OCI-LY3 (cell line): ENCODE results near the gene ABHD8.
A peak's percentile ranks its signal among the peaks of the same experiment; 100 is the strongest.

Experiments used
- H2AFZ ChIP-seq: fragments of 200-600, 300-600 bp; shearing (Covaris generic); 2 replicates; pipeline ENCODE4 v1.6.0; 2014; ENCODE audit warnings: antibody characterized with exemption, low read depth, low read length
- H3K27ac ChIP-seq: fragments of 200-600, 300-600 bp; sonication (generic); 2 replicates; pipeline ENCODE4 v1.5.1; 2014; ENCODE audit warnings: mild to moderate bottlenecking, low read length, moderate library complexity, mixed read lengths
- H3K27me3 ChIP-seq: fragments of 200-600, 300-600 bp; sonication (generic); 2 replicates; pipeline ENCODE4 v1.6.1; 2014; ENCODE audit warnings: low read depth, low read length, mixed read lengths
- H3K36me3 ChIP-seq: fragments of 200-600, 300-600 bp; sonication (generic); replicated peaks from 2 replicates; pipeline ENCODE3; 2014; ENCODE audit warnings: low read depth, low read length, mixed read lengths
- H3K4me1 ChIP-seq: fragments of 300-600, 200-600 bp; sonication (generic); 2 replicates; pipeline ENCODE4 v1.6.1; 2014; ENCODE audit warnings: low read length, mixed read lengths
- H3K4me2 ChIP-seq: fragments of 200-600, 300-600 bp; sonication (generic); 2 replicates; pipeline ENCODE4 v1.6.1; 2014; ENCODE audit warnings: low read length, mixed read lengths
- H3K4me3 ChIP-seq: fragments of 300-600, 200-600 bp; sonication (generic); 2 replicates; pipeline ENCODE4 v1.5.1; 2014; ENCODE audit warnings: antibody characterized with exemption, mild to moderate bottlenecking, low read length, moderate library complexity
- H3K79me2 ChIP-seq: fragments of 300-600, 200-600 bp; shearing (Covaris generic); 2 replicates; pipeline ENCODE4 v1.6.1; 2014; ENCODE audit warnings: mild to moderate bottlenecking, low read length, mixed read lengths
- H3K9ac ChIP-seq: fragments of 300-600, 200-600 bp; shearing (Covaris generic); 2 replicates; pipeline ENCODE4 v1.6.0; 2014; ENCODE audit warnings: mild to moderate bottlenecking, low read length, moderate library complexity
- H3K9me3 ChIP-seq: fragments of 200-600, 300-600 bp; shearing (Covaris generic); 2 replicates; pipeline ENCODE4 v1.6.1; 2014; ENCODE audit warnings: low read length, mixed read lengths; ENCODE audit not compliant: insufficient read depth
- H4K20me1 ChIP-seq: fragments of 200-600, 300-600 bp; sonication (generic); 2 replicates; pipeline ENCODE4 v1.6.1; 2016; ENCODE audit warnings: low read length, mixed read lengths; ENCODE audit not compliant: insufficient read depth
- CTCF ChIP-seq: fragments of 200-600, 300-600 bp; sonication (generic); IDR thresholded peaks from 2 replicates; pipeline ENCODE4 v1.5.1; 2014; ENCODE audit warnings: antibody characterized with exemption, low read length, low read depth
- EZH2phosphoT487 ChIP-seq: fragments of 200-600 bp; shearing (Covaris generic); IDR thresholded peaks from 2 replicates; pipeline ENCODE4 v1.6.1; 2018; ENCODE audit warnings: antibody characterized with exemption, mixed run types, low read depth

Gene ABHD8

GRCh38 chr19:17248011-17248776, 55.0 kb downstream of the ABHD8 start:
- peaks cover 2% of the 10 kb centered on the region; the same call in 1 of the 2 replicates for H4K20me1 ChIP-seq
- no peaks in the 10 kb centered on the region for H3K36me3 ChIP-seq
- no peak overlapping the region for H3K27ac ChIP-seq
- H3K9ac ChIP-seq = no peak overlapping the region
- peaks cover 18% of the 10 kb centered on the region for H3K4me1 ChIP-seq
- H3K27me3 ChIP-seq = peaks cover 4% of the 10 kb centered on the region; the same call in 1 of the 2 replicates
- no peak overlapping the region for H3K4me3 ChIP-seq
- H3K79me2 ChIP-seq = peaks cover 20% of the 10 kb centered on the region; the same call in 1 of the 2 replicates
- no peak overlapping the region for H2AFZ ChIP-seq
- H3K4me2 ChIP-seq = no peak overlapping the region
- no peaks in the 10 kb centered on the region for H3K9me3 ChIP-seq
- no peak for TF ChIP-seq CTCF
- TF ChIP-seq EZH2phosphoT487 = no peak

DNA sequence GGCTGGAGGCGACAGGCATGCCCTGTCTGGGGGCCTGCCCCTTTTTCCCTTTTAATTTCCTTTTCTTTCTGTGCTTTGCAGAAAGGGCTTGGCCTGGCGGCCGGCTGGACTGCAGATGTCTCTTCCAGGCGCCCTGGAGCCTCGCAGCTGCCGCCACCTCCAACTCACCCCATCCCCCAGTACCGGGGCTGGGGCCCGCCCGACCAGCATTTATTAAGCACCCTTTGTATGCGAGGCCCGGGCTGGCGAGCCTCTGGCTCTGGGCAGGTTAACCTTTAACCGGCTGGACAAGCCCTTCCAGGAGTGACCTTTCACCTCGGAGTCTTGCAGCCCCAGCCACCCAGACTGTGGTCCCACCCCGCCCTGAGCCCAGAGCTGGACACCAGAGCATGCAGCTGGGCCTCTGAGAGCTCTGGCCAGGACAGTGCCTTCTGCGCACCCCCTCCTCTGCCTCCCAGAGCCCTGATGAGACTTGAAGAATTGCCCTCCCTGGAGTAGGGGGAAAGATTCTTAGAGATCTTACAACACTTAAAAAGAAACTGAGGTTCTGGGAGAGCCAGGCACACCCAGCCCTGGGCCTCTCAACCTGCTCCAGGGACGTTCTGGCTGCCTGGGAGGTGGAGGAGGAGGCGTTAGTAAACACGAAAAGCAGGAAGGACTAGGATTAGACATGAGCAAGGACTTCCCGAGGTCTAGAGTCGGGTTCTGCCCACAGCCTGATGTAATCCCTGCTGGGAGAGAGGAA, 56.4 kb downstream of the ABHD8 start:
- H3K79me2 ChIP-seq = peaks cover 27% of the 10 kb centered on the region; the same call in 1 of the 2 replicates
- peak overlapping the region; percentile 93 for H3K9ac ChIP-seq
- H3K4me3 ChIP-seq = peak overlapping the region; percentile 84
- peak overlapping the region; percentile 90 for H3K4me2 ChIP-seq
- H3K36me3 ChIP-seq = no peaks in the 10 kb centered on the region
- H3K9me3 ChIP-seq = no peaks in the 10 kb centered on the region
- no peak for TF ChIP-seq CTCF
- no peak for TF ChIP-seq EZH2phosphoT487
- peaks cover 9% of the 10 kb centered on the region; the same call in 1 of the 2 replicates for H4K20me1 ChIP-seq
- H3K27ac ChIP-seq = peak overlapping the region; percentile 72
- peak overlapping the region; percentile 71 for H2AFZ ChIP-seq
- peaks cover 18% of the 10 kb centered on the region for H3K4me1 ChIP-seq
- H3K27me3 ChIP-seq = peaks cover 4% of the 10 kb centered on the region; the same call in 1 of the 2 replicates

- Histone ChIP-seq H3K4me3 (peak within 1 kb of the TSS; percentile 89), H4K20me1 (peaks cover 16% of the 10 kb centered on the region; the same call in 1 of the 2 replicates), H3K79me2 (peaks cover 27% of the 10 kb centered on the region; the same call in 1 of the 2 replicates), H3K36me3 (no peaks in the 10 kb centered on the region), H3K4me2 (peak within 1 kb of the TSS; percentile 90), H2AFZ (peak within 1 kb of the TSS; percentile 71), H3K27me3 (peaks cover 4% of the 10 kb centered on the region; the same call in 1 of the 2 replicates), H3K27ac (peak within 1 kb of the TSS; percentile 72), H3K9ac (peak within 1 kb of the TSS; percentile 93), H3K4me1 (peaks cover 18% of the 10 kb centered on the region), H3K9me3 (no peaks in the 10 kb centered on the region)
- TF ChIP-seq EZH2phosphoT487 = no peak
- no peak for TF ChIP-seq CTCF
Observed at GRCh38 chr19:17245535-17245984, 57.7 kb downstream of the ABHD8 start, which contains the start of gene NR2F6. Gene NR2F6, minus strand, starts transcription at chr19:17245919. Its CDS starts 699 bp downstream, at chr19:17245220.
